SU-DHL-6 (cell line): ENCODE data around the gene SFTA2.
"Not testable (repeated sequence)": the region's sequence is repeated elsewhere in the genome, so short reads cannot be mapped to it uniquely, and the experiment has no call there.

Source experiments
- H2AFZ ChIP-seq: fragments of 200-600 bp; sonication (generic); 2 replicates; pipeline ENCODE4 v1.6.1; 2014; ENCODE audit warnings: low read depth, mild to moderate bottlenecking, moderate library complexity, mixed read lengths, antibody characterized with exemption, low read length; ENCODE audit not compliant: severe bottlenecking
- H3F3A ChIP-seq: fragments of 200-600 bp; shearing (Covaris generic); 2 replicates; pipeline ENCODE4 v1.6.0; 2016; ENCODE audit warnings: antibody characterized with exemption, mild to moderate bottlenecking; ENCODE audit not compliant: insufficient read depth
- H3K27ac ChIP-seq: fragments of 200-600 bp; sonication (generic); 2 replicates; pipeline ENCODE4 v1.5.1; 2016; ENCODE audit warnings: low read depth, mild to moderate bottlenecking, low read length, moderate library complexity, mixed read lengths
- H3K27me3 ChIP-seq: fragments of 200-600 bp; sonication (generic), shearing (Covaris generic); 2 replicates; pipeline ENCODE4 v1.6.0; 2014; ENCODE audit warnings: mild to moderate bottlenecking, low read length
- H3K36me3 ChIP-seq: fragments of 200-600 bp; sonication (generic); 2 replicates; pipeline ENCODE4 v1.6.1; 2014; ENCODE audit warnings: mild to moderate bottlenecking, low read length, mixed read lengths
- H3K4me2 ChIP-seq: fragments of 300-600, 200-600 bp; shearing (Covaris generic), sonication (generic); 2 replicates; pipeline ENCODE4 v1.6.0; 2014; ENCODE audit warnings: low read length, low read depth, mild to moderate bottlenecking; ENCODE audit not compliant: poor library complexity, severe bottlenecking
- H3K4me3 ChIP-seq: fragments of 200-600 bp; sonication (generic); 2 replicates; pipeline ENCODE4 v1.5.1; 2014; ENCODE audit warnings: antibody characterized with exemption, low read length, mild to moderate bottlenecking, mixed read lengths; ENCODE audit not compliant: insufficient read depth, poor library complexity, severe bottlenecking
- H3K79me2 ChIP-seq: fragments of 200-600 bp; sonication (generic); 2 replicates; pipeline ENCODE4 v1.6.1; 2014; ENCODE audit warnings: mild to moderate bottlenecking, low read length, moderate library complexity; ENCODE audit not compliant: insufficient read depth
- H3K9ac ChIP-seq: fragments of 200-600 bp; sonication (generic); 2 replicates; pipeline ENCODE4 v1.7.0; 2014; ENCODE audit warnings: mild to moderate bottlenecking, low read length
- H3K9me2 ChIP-seq: fragments of 200-600 bp; sonication (generic); replicated peaks from 2 replicates; pipeline ENCODE4 v1.6.1; 2014; ENCODE audit warnings: low read length; ENCODE audit not compliant: insufficient read depth
- H3K9me3 ChIP-seq: fragments of 200-600 bp; sonication (generic); 2 replicates; pipeline ENCODE4 v1.6.1; 2014; ENCODE audit warnings: low read length, mixed read lengths; ENCODE audit not compliant: insufficient read depth
- H4K20me1 ChIP-seq: fragments of 200-600 bp; sonication (generic); 2 replicates; pipeline ENCODE4 v1.6.1; 2014; ENCODE audit warnings: low read depth, mild to moderate bottlenecking, antibody characterized with exemption, low read length, moderate library complexity, mixed read lengths
- EZH2phosphoT487 ChIP-seq: fragments of 200-600 bp; sonication (generic), shearing (Covaris generic); conservative IDR thresholded peaks from 2 replicates; pipeline ENCODE4 v1.6.1; 2018; ENCODE audit warnings: mild to moderate bottlenecking, antibody characterized with exemption, low read length, moderate library complexity, mixed read lengths
- TF ChIP-seq, protein P1 (sequence below): fragments of 200-600 bp; sonication (generic); IDR thresholded peaks from one replicate; pipeline ENCODE4 v1.5.1; 2017; ENCODE audit warnings: antibody characterized with exemption, mild to moderate bottlenecking, low read length, moderate library complexity; ENCODE audit not compliant: insufficient read depth, poor library complexity, severe bottlenecking

SFTA2 gene

GRCh38 chr6:30914854-30915590 lies 16.9 kb downstream of the SFTA2 start:
- no peaks in the 10 kb centered on the region for H3K27me3 ChIP-seq
- 0 out of 2 replicates have a peak, but pooled peaks cover 6% of the 10 kb centered on the region for H3K79me2 ChIP-seq
- H2AFZ ChIP-seq: peak overlapping the region; percentile 50
- peaks cover 8% of the 10 kb centered on the region for H3F3A ChIP-seq
- no peaks in the 10 kb centered on the region for H3K9me2 ChIP-seq
- peaks cover 4% of the 10 kb centered on the region; the same call in 1 of the 2 replicates for H3K36me3 ChIP-seq
- H3K4me2 ChIP-seq: peak overlapping the region; percentile 81
- no peaks in the 10 kb centered on the region for H3K9me3 ChIP-seq
- H3K27ac ChIP-seq: peak overlapping the region; percentile 55
- H4K20me1 ChIP-seq: no peaks in the 10 kb centered on the region
- peak overlapping the region; percentile 71 for H3K4me3 ChIP-seq
- peak overlapping the region; percentile 77 for H3K9ac ChIP-seq
- no peak for TF ChIP-seq EZH2phosphoT487

- Histone ChIP-seq H2AFZ (peak within 1 kb of the TSS; percentile 50), H3K27ac (peak within 1 kb of the TSS; percentile 55)
- TF ChIP-seq, protein P1, sequence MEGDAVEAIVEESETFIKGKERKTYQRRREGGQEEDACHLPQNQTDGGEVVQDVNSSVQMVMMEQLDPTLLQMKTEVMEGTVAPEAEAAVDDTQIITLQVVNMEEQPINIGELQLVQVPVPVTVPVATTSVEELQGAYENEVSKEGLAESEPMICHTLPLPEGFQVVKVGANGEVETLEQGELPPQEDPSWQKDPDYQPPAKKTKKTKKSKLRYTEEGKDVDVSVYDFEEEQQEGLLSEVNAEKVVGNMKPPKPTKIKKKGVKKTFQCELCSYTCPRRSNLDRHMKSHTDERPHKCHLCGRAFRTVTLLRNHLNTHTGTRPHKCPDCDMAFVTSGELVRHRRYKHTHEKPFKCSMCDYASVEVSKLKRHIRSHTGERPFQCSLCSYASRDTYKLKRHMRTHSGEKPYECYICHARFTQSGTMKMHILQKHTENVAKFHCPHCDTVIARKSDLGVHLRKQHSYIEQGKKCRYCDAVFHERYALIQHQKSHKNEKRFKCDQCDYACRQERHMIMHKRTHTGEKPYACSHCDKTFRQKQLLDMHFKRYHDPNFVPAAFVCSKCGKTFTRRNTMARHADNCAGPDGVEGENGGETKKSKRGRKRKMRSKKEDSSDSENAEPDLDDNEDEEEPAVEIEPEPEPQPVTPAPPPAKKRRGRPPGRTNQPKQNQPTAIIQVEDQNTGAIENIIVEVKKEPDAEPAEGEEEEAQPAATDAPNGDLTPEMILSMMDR: peak; percentile 17
- no peak for TF ChIP-seq EZH2phosphoT487
These were observed 17.7 kb downstream of the SFTA2 start, which contains the start of gene VARS2 for GRCh38 chr6:30914076-30914853. Gene VARS2 (plus strand): TSS chr6:30914238. CDS start chr6:30914837, 599 bp downstream.

DNA sequence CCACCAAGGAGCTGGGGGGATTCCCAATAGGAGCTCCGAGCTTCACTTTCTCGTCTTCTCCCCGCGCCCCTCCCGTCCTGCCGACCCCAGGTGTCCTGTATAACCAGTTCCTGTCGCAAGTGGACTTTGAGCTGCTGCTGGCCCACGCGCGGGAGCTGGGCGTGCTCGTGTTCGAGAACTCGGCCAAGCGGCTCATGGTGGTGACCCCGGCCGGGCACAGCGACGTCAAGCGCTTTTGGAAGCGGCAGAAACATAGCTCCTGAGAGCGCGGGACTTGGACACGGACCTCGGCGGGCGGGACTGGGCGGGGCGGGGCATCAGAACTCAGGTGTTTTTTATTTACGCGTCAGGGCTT lies 18.3 kb downstream of the SFTA2 start:
- peaks cover 8% of the 10 kb centered on the region for H3F3A ChIP-seq
- peak overlapping the region; percentile 77 for H3K9ac ChIP-seq
- H3K9me3 ChIP-seq: no peaks in the 10 kb centered on the region
- H3K4me3 ChIP-seq: peak overlapping the region; percentile 71
- no peak overlapping the region for H3K27ac ChIP-seq
- peaks cover 4% of the 10 kb centered on the region; the same call in 1 of the 2 replicates for H3K36me3 ChIP-seq
- peaks cover 18% of the 10 kb centered on the region for H3K79me2 ChIP-seq
- peak overlapping the region; percentile 81 for H3K4me2 ChIP-seq
- H3K27me3 ChIP-seq: no peaks in the 10 kb centered on the region
- H3K9me2 ChIP-seq: no peaks in the 10 kb centered on the region
- TF ChIP-seq EZH2phosphoT487: no peak
- H2AFZ ChIP-seq: peak overlapping the region; percentile 50
- H4K20me1 ChIP-seq: no peaks in the 10 kb centered on the region

More at GRCh38 chr6:30914076-30914853, 17.7 kb downstream of the SFTA2 start, which contains the start of gene VARS2:
- H3F3A ChIP-seq: peaks cover 8% of the 10 kb centered on the region
- peaks cover 4% of the 10 kb centered on the region; the same call in 1 of the 2 replicates for H3K36me3 ChIP-seq
- H3K27me3 ChIP-seq: no peaks in the 10 kb centered on the region
- peak within 1 kb of the TSS; percentile 71 for H3K4me3 ChIP-seq
- H3K9ac ChIP-seq: peak within 1 kb of the TSS; percentile 77
- H3K79me2 ChIP-seq: peaks cover 12% of the 10 kb centered on the region; the same call in 1 of the 2 replicates
- H3K9me2 ChIP-seq: no peaks in the 10 kb centered on the region
- H3K4me2 ChIP-seq: peak within 1 kb of the TSS; percentile 81
- no peaks in the 10 kb centered on the region for H4K20me1 ChIP-seq
- H3K9me3 ChIP-seq: no peaks in the 10 kb centered on the region

GRCh38 chr6:30912746-30913520 lies 19.0 kb downstream of the SFTA2 start:
- H3K27me3 ChIP-seq: no peaks in the 10 kb centered on the region
- H3F3A ChIP-seq: peaks cover 8% of the 10 kb centered on the region
- H3K4me3 ChIP-seq: no peak overlapping the region
- no peak overlapping the region for H3K27ac ChIP-seq
- TF ChIP-seq, protein P1: no peak
- TF ChIP-seq EZH2phosphoT487: no peak
- H3K4me2 ChIP-seq: no peak overlapping the region
- no peak overlapping the region for H2AFZ ChIP-seq
- no peaks in the 10 kb centered on the region for H3K9me2 ChIP-seq
- peaks cover 24% of the 10 kb centered on the region for H3K79me2 ChIP-seq
- H3K9ac ChIP-seq: no peak overlapping the region
- no peaks in the 10 kb centered on the region for H3K9me3 ChIP-seq
- H4K20me1 ChIP-seq: no peaks in the 10 kb centered on the region
- H3K36me3 ChIP-seq: peaks cover 4% of the 10 kb centered on the region; the same call in 1 of the 2 replicates

DNA sequence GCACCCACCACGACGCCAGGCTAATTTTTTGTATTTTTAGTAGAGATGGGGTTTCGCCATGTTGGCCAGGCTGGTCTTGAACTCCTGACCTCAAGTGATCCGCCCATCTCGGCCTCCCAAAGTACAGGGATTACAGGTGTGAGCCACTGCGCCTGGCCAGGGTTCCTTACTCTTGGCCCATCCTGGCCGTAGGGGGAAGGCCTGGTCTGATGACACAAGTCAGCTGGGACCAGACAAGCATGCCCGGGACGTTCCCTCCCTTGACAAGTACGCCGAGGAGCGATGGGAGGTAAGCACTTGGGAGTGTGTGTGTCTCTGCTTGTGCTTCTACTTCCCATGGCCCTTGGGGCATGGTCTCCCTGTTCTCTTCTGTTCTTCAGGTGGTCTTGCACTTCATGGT lies 21.5 kb downstream of the SFTA2 start:
- H3K4me2 ChIP-seq, H3K9me3 ChIP-seq, H2AFZ ChIP-seq, H3K27ac ChIP-seq, H3K9ac ChIP-seq, H3K9me2 ChIP-seq, H3K27me3 ChIP-seq, H3K4me3 ChIP-seq, H3K36me3 ChIP-seq, H4K20me1 ChIP-seq: not testable (repeated sequence)
- Histone ChIP-seq H3K79me2 (peaks cover 19% of the 10 kb centered on the region), H3F3A (peaks cover 17% of the 10 kb centered on the region)
